Thoracic aorta (tissue), 2 donors: ENCODE measurements around the gene TIMP2. TPM values are rescaled to one million over a fixed set of nuclear protein-coding genes. Genes with fewer than 3 reads are reported as not detected.

ENCODE experiments used
- ATAC-seq: fragments of 150-250 bp; one replicate; pipeline ENCODE4 v1.8.0; 2017; ENCODE audit warnings: low read depth; ENCODE audit not compliant: insufficient number of reproducible peaks, low FRiP score
- DNase-seq: peaks from one replicate; pipeline ENCODE4 v3.0.0-alpha.2; 2020; ENCODE audit warnings: low spot score
- H3K27ac ChIP-seq, 2 donors: fragments of 200-600 bp; sonication (generic); 1 replicate in 1 of 2; 2 replicates in 1 of 2; pipeline ENCODE4 v1.5.1; 2016; ENCODE audit warnings: mild to moderate bottlenecking in 2 of 2, moderate library complexity in 2 of 2
- H3K27me3 ChIP-seq: fragments of 200-600 bp; sonication (generic); replicated peaks from 2 replicates; pipeline ENCODE4 v1.6.0; 2016; ENCODE audit warnings: mild to moderate bottlenecking; ENCODE audit not compliant: insufficient read depth
- H3K36me3 ChIP-seq: fragments of 200-600 bp; sonication (generic); one replicate; pipeline ENCODE4 v1.5.1; 2016
- H3K4me1 ChIP-seq, 2 donors: fragments of 200-600 bp; sonication (generic); 1 replicate in 1 of 2; 2 replicates in 1 of 2; pipeline versions ENCODE4 v1.5.1 to v1.6.0; 2016; ENCODE audit warnings: low read depth in 2 of 2, mild to moderate bottlenecking in 1 of 2; ENCODE audit not compliant: control insufficient read depth in 1 of 2
- H3K4me3 ChIP-seq: fragments of 200-600 bp; sonication (generic); 2 replicates; pipeline ENCODE4 v1.5.1; 2016; ENCODE audit warnings: mild to moderate bottlenecking
- H3K9me3 ChIP-seq: fragments of 200-600 bp; sonication (generic); 2 replicates; pipeline ENCODE4 v1.5.1; 2016
- total RNA-seq, 2 donors: library from RNA; depleted of rRNA; stranded (reverse); fragments of >200 nt; gene quantifications; one replicate each; pipeline versions ENCODE4 v1.1.0 to v1.2.3, GENCODE V29; 2016
- TF ChIP-seq, protein P1 (sequence below): fragments of 200-600 bp; sonication (generic); IDR thresholded peaks from one replicate; pipeline ENCODE4 v1.5.1; 2019; ENCODE audit warnings: antibody characterized with exemption

TIMP2 gene
- total RNA-seq, 2 donors from 2014 or later = 475 to 619 TPM

DNA sequence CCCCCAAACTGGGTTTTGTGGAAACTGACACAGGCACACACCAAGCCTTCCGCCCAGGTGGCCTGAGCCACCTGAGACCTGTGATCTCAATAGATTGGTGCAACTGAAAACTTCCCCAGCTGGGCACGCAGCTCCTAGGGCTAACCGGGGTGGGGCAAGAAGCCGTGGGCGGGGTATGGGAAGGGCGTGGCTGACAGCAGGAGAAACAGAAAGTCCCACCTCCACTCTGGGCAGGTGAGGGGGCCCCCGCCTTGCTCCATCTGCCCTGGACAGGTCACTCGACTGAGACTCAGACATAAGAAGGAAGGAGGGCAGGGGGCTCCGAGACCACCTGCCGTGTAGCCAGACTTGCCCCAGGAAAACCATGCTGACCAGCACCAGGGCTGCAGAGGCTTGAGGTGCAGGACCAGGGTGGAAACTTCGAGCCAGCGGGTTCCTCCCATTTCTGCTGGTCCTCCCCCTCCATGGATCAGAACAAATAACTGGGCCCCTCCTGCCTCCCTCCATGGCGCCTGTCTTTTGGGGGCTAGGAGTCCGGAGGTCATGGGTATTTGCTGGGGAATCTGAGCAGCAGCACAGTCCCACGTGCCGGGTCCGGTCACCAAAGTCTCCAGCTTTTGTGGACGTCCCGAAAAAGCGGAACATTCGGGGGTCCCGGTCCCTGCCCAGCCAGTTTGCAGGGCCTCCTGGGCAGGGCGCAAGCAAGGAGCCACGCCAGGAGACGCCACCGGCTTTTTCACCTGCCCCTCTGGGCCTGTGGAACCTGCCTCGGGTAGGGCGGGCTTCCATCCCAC lies 1.3 kb downstream of the TIMP2 start:
- DNase-seq = no peak
- Histone ChIP-seq H3K27ac (peak overlapping the region; percentile 95 to 97), H3K36me3 (peaks cover 3% of the 10 kb centered on the region), H3K4me1 (peaks cover 35 to 70% of the 10 kb centered on the region in 2 donors), H3K9me3 (no peaks in the 10 kb centered on the region), H3K4me3 (peak overlapping the region; percentile 94), H3K27me3 (no peaks in the 10 kb centered on the region)
- TF ChIP-seq, protein P1, sequence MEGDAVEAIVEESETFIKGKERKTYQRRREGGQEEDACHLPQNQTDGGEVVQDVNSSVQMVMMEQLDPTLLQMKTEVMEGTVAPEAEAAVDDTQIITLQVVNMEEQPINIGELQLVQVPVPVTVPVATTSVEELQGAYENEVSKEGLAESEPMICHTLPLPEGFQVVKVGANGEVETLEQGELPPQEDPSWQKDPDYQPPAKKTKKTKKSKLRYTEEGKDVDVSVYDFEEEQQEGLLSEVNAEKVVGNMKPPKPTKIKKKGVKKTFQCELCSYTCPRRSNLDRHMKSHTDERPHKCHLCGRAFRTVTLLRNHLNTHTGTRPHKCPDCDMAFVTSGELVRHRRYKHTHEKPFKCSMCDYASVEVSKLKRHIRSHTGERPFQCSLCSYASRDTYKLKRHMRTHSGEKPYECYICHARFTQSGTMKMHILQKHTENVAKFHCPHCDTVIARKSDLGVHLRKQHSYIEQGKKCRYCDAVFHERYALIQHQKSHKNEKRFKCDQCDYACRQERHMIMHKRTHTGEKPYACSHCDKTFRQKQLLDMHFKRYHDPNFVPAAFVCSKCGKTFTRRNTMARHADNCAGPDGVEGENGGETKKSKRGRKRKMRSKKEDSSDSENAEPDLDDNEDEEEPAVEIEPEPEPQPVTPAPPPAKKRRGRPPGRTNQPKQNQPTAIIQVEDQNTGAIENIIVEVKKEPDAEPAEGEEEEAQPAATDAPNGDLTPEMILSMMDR = no peak
- no peak for ATAC-seq

DNA sequence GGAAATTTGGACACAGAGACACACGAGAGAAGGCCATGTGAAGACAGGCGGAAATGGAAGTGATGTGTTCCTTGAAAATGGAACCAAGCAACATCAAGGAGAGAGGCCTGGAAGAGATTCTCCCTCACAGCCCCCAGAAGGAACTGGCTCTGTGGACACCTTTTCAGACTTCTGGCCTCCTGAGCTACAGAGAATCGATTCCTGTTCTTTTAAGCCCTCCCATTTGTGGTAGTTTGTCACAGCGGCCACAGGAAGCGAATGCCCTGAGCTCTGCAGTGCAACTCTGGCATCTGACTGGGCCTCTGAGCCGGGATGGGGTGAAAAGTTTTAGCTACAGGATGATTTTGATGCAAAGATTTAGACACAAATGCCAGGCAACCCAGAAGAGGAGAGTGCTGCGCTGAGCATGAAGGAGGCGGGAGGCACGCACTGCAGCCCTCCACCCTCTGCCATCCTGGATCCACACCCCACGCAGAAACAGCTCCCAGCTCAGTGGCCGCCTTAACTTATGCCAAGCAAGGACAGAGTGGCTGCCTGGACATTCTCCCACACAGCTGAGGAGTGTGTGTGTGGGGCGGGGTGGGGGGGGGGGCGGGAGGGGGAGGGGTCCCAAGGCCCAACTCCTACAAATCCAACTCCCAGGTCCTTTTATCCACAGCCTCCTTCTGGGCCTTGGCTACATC lies 2.2 kb downstream of the TIMP2 start:
- H3K4me1 ChIP-seq = peaks cover 41 to 78% of the 10 kb centered on the region in 2 donors
- peaks cover 3% of the 10 kb centered on the region for H3K36me3 ChIP-seq
- DNase-seq (no peak), ATAC-seq (no peak)
- H3K27me3 ChIP-seq = no peaks in the 10 kb centered on the region
- peak overlapping the region; percentile 95 to 97 for H3K27ac ChIP-seq
- H3K9me3 ChIP-seq = no peaks in the 10 kb centered on the region
- TF ChIP-seq, protein P1 = no peak
- H3K4me3 ChIP-seq = peak overlapping the region; percentile 94

DNA sequence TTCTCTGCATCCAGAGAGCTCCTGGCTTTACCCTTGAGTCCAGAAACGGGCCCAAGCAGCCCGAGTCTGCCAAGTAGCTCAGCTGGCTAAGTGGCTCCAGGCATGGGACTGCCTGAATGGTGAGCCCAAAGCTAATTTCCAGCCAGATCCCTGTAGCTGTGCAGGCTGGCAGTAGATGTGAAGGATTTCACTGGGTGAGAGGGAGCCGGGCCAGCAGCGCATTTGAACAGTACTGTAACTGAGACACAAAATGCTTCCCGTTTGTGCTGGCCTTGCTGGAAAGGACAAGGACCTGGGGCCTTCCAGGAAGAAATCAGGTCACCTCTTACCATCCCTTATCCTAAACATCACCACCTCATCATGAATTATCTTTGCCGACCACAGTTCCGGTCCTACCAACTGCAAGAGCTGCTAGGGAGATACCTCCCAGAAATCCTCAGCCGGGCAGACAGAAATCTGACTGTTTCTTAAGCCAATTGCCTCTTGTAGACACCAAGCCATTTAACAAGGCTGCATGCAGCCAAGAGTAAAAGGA lies 3.7 kb downstream of the TIMP2 start:
- H3K27me3 ChIP-seq = no peaks in the 10 kb centered on the region
- ATAC-seq = no peak
- TF ChIP-seq, protein P1 = no peak
- peaks cover 45 to 79% of the 10 kb centered on the region in 2 donors for H3K4me1 ChIP-seq
- no peaks in the 10 kb centered on the region for H3K9me3 ChIP-seq
- H3K27ac ChIP-seq = peak overlapping the region; percentile 64 to 76
- peaks cover 3% of the 10 kb centered on the region for H3K36me3 ChIP-seq
- DNase-seq = no peak
- H3K4me3 ChIP-seq = peak overlapping the region; percentile 94

DNA sequence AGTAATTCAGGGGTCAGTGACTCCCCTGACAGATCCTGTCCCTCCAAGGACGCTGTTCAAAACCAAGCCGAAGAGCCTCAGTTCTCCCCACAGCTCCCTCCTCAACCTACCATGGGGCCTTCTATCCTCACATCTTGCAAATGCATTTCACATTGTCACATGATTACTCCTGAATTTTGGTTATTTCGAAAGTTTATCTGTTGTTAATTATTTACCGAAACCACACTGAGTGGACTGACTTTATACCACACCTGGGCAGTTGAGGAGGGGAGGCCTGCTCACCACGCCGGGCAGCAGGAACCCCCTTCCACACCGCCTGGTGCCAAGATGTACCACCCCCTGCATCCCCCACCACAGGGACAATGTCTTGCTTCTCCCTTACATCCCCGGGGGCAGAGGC lies 4.7 kb downstream of the TIMP2 start:
- TF ChIP-seq, protein P1 = no peak
- Histone ChIP-seq H3K4me1 (peaks cover 45 to 80% of the 10 kb centered on the region in 2 donors), H3K27ac (peak overlapping the region in 1 of 2 donors; percentile 10)

DNA sequence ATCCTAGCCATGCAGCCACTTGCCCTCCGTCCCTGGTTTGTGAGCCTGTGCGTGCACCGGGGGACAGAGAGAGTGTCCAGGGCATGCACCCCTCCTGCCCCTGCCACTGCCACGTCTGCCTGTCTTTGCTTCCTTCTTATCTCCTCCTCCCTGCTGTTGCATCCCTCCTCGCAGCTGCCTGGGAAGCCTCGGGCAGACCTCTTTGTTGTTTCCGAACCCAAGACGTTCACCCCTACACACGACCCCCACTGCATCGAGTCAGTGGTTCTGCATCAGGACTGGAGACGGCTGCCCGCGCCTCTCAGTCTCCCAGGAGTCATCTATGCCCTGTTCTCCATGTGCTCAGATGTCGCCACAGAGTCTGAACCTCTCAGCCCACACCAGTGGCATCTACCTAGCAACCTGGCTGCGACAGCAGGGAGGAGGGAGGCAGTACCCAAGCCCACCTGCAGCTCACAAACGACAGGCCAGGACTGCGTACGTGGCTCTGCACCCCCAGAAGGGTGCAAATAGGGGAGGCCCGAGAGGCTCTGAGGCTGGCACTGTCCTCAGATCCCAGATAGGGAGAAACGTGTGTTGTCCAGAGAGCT lies 5.2 kb downstream of the TIMP2 start:
- H3K27ac ChIP-seq = no peak overlapping the region
- H3K4me1 ChIP-seq = peaks cover 45 to 86% of the 10 kb centered on the region in 2 donors
- no peaks in the 10 kb centered on the region for H3K27me3 ChIP-seq
- DNase-seq (no peak), ATAC-seq (no peak)
- TF ChIP-seq, protein P1 = no peak
- no peaks in the 10 kb centered on the region for H3K9me3 ChIP-seq
- peaks cover 3% of the 10 kb centered on the region for H3K36me3 ChIP-seq
- no peak overlapping the region for H3K4me3 ChIP-seq

More for the DNA sequence above, 4.7 kb downstream of the TIMP2 start:
- no peaks in the 10 kb centered on the region for H3K9me3 ChIP-seq
- H3K27me3 ChIP-seq = no peaks in the 10 kb centered on the region
- DNase-seq = no peak
- ATAC-seq = no peak
- H3K36me3 ChIP-seq = peaks cover 3% of the 10 kb centered on the region
- no peak overlapping the region for H3K4me3 ChIP-seq
